ENCODE results near the gene DHX57. TPM values are rescaled to one million over a fixed set of nuclear protein-coding genes. Genes with fewer than 3 reads are reported as not detected.

Gene DHX57
- total and polyA plus RNA-seq, 2 experiments from 2014 or later = 13.3 to 32.9 TPM

DNA sequence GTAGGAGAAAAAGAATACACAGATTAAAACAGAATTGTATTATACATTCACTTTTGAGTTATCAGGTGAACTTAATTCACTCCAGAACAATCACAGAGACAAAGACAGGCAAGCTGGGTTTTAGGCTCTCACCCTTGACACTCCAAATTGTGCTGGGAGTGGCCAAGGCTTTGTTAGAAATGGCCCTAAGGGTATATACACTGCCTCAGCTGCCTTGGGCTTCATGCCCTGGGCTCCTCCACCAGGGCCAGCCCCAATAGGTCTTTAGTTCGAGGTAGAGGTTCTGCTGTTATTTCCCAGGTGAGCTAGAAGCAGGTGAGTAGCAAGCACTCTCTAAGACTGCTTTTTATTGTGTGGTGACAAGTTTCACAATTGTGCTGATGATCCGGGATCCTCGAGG, 77.8 kb downstream of the DHX57 start:
- no peak for ATAC-seq
- H3K27me3 Mint-ChIP-seq (ENCODE audit: insufficient read depth, low read depth, poor library complexity) = no peaks in the 10 kb centered on the region
- H4K20me1 ChIP-seq (replicated peaks; ENCODE audit: insufficient read depth) = no peaks in the 10 kb centered on the region

More for the DNA sequence above, 77.8 kb downstream of the DHX57 start:
- Histone ChIP-seq H3K79me2 (replicated peaks; ENCODE audit: insufficient read depth) (no peaks in the 10 kb centered on the region), H3K4me1 (ENCODE audit: insufficient read depth) (no peaks in the 10 kb centered on the region), H3K27ac (ENCODE audit: low read depth) (no peak overlapping the region), H3K4me3 (no peak overlapping the region), H3K9me2 (ENCODE audit: insufficient read depth) (no peaks in the 10 kb centered on the region), H3K27me3 (ENCODE audit: insufficient read depth) (no peaks in the 10 kb centered on the region), H3K4me2 (no peak overlapping the region), H3F3A (replicated peaks; ENCODE audit: low read depth) (no peaks in the 10 kb centered on the region), H2AFZ (no peak overlapping the region), H3K36me3 (ENCODE audit: insufficient read depth) (no peaks in the 10 kb centered on the region)
- H3K36me3 Mint-ChIP-seq (ENCODE audit: low read depth) = peaks cover 5% of the 10 kb centered on the region; the same call in 1 of the 3 replicates
- H3K4me3 Mint-ChIP-seq = no peak overlapping the region
- H3K27ac Mint-ChIP-seq = no peak overlapping the region
- TF ChIP-seq EZH2 (IDR thresholded peaks at IDR 0.05; ENCODE audit: low read depth, unreplicated experiment) (no peak), ZNF331 (CRISPR knock-in tag; IDR thresholded peaks at IDR 0.05; ENCODE audit: low read depth) (no peak), ZNF114 (CRISPR knock-in tag; IDR thresholded peaks at IDR 0.05) (no peak)
- TF ChIP-seq, protein P1, sequence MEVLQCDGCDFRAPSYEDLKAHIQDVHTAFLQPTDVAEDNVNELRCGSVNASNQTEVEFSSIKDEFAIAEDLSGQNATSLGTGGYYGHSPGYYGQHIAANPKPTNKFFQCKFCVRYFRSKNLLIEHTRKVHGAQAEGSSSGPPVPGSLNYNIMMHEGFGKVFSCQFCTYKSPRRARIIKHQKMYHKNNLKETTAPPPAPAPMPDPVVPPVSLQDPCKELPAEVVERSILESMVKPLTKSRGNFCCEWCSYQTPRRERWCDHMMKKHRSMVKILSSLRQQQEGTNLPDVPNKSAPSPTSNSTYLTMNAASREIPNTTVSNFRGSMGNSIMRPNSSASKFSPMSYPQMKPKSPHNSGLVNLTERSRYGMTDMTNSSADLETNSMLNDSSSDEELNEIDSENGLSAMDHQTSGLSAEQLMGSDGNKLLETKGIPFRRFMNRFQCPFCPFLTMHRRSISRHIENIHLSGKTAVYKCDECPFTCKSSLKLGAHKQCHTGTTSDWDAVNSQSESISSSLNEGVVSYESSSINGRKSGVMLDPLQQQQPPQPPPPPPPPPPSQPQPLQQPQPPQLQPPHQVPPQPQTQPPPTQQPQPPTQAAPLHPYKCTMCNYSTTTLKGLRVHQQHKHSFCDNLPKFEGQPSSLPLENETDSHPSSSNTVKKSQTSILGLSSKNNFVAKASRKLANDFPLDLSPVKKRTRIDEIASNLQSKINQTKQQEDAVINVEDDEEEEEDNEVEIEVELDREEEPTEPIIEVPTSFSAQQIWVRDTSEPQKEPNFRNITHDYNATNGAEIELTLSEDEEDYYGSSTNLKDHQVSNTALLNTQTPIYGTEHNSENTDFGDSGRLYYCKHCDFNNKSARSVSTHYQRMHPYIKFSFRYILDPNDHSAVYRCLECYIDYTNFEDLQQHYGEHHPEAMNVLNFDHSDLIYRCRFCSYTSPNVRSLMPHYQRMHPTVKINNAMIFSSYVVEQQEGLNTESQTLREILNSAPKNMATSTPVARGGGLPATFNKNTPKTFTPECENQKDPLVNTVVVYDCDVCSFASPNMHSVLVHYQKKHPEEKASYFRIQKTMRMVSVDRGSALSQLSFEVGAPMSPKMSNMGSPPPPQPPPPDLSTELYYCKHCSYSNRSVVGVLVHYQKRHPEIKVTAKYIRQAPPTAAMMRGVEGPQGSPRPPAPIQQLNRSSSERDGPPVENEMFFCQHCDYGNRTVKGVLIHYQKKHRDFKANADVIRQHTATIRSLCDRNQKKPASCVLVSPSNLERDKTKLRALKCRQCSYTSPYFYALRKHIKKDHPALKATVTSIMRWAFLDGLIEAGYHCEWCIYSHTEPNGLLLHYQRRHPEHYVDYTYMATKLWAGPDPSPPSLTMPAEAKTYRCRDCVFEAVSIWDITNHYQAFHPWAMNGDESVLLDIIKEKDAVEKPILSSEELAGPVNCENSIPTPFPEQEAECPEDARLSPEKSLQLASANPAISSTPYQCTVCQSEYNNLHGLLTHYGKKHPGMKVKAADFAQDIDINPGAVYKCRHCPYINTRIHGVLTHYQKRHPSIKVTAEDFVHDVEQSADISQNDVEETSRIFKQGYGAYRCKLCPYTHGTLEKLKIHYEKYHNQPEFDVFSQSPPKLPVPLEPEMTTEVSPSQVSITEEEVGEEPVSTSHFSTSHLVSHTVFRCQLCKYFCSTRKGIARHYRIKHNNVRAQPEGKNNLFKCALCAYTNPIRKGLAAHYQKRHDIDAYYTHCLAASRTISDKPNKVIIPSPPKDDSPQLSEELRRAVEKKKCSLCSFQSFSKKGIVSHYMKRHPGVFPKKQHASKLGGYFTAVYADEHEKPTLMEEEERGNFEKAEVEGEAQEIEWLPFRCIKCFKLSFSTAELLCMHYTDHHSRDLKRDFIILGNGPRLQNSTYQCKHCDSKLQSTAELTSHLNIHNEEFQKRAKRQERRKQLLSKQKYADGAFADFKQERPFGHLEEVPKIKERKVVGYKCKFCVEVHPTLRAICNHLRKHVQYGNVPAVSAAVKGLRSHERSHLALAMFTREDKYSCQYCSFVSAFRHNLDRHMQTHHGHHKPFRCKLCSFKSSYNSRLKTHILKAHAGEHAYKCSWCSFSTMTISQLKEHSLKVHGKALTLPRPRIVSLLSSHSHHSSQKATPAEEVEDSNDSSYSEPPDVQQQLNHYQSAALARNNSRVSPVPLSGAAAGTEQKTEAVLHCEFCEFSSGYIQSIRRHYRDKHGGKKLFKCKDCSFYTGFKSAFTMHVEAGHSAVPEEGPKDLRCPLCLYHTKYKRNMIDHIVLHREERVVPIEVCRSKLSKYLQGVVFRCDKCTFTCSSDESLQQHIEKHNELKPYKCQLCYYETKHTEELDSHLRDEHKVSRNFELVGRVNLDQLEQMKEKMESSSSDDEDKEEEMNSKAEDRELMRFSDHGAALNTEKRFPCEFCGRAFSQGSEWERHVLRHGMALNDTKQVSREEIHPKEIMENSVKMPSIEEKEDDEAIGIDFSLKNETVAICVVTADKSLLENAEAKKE (CRISPR knock-in tag; IDR thresholded peaks at IDR 0.05) = no peak
- TF ChIP-seq, protein P2, sequence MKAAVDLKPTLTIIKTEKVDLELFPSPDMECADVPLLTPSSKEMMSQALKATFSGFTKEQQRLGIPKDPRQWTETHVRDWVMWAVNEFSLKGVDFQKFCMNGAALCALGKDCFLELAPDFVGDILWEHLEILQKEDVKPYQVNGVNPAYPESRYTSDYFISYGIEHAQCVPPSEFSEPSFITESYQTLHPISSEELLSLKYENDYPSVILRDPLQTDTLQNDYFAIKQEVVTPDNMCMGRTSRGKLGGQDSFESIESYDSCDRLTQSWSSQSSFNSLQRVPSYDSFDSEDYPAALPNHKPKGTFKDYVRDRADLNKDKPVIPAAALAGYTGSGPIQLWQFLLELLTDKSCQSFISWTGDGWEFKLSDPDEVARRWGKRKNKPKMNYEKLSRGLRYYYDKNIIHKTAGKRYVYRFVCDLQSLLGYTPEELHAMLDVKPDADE (IDR thresholded peaks at IDR 0.05) = no peak
- H3K9me3 Mint-ChIP-seq = no peaks in the 10 kb centered on the region
- H3K4me1 Mint-ChIP-seq = no peaks in the 10 kb centered on the region
- no peak for DNase-seq (ENCODE audit: low spot score)

Data from GM23338 (cell line).